Gastrocnemius medialis (tissue), 4 donors: Measurements from ENCODE around the gene ZNF787. TPM values are rescaled to one million over a fixed set of nuclear protein-coding genes. Genes with fewer than 3 reads are reported as not detected.

ENCODE experiments used
- ATAC-seq, 2 donors: fragments of 150-250 bp; one replicate each; pipeline ENCODE4 v1.9.1; 2016
- DNase-seq, 2 donors: peaks; one replicate each; pipeline ENCODE4 v3.0.0-alpha.2; 2019
- H3K27ac ChIP-seq, 4 donors: fragments of 200-600 bp; sonication (generic); 1 replicate in 1 of 4; 2 replicates in 3 of 4; pipeline ENCODE4 v1.5.1; 2016 to 2018; ENCODE audit warnings: mild to moderate bottlenecking in 2 of 4, moderate library complexity in 1 of 4
- H3K27me3 ChIP-seq, 3 donors: fragments of 200-600 bp; sonication (generic) in 2 of 3; 1 replicate in 1 of 3; 2 replicates in 2 of 3; pipeline versions ENCODE4 v1.5.1 to v1.6.0; 2016 to 2019; ENCODE audit warnings: mild to moderate bottlenecking in 1 of 3, moderate library complexity in 1 of 3
- H3K36me3 ChIP-seq, 2 donors: fragments of 200-600 bp; sonication (generic) in 1 of 2; one replicate each; pipeline ENCODE4 v1.5.1; 2017 to 2018
- H3K4me1 ChIP-seq, 2 donors: fragments of 200-600 bp; sonication (generic) in 1 of 2; one replicate each; pipeline ENCODE4 v1.5.1; 2016 to 2017; ENCODE audit warnings: mild to moderate bottlenecking in 2 of 2
- H3K4me3 ChIP-seq, 4 donors: fragments of 200-600 bp; sonication (generic) in 3 of 4; 1 replicate in 1 of 4; 2 replicates in 3 of 4; pipeline ENCODE4 v1.5.1; 2016 to 2019; ENCODE audit warnings: mild to moderate bottlenecking in 2 of 4
- H3K9me3 ChIP-seq, 3 donors: fragments of 200-600 bp; sonication (generic) in 2 of 3; 1 replicate in 1 of 3; 2 replicates in 2 of 3; pipeline ENCODE4 v1.5.1; 2016 to 2019
- CTCF ChIP-seq, 5 experiments: fragments of 450-650 bp in 3 of 5; fragments of 200-600 bp in 2 of 5; sonication (generic) in 2 of 5; IDR thresholded peaks in 4 of 5; conservative IDR thresholded peaks in 1 of 5; 1 replicate in 4 of 5; 2 replicates in 1 of 5; pipeline ENCODE4 v1.5.1; 2016 to 2019; ENCODE audit warnings: antibody characterized with exemption in 5 of 5, mild to moderate bottlenecking in 3 of 5, moderate library complexity in 3 of 5
- POLR2A ChIP-seq, 2 donors: fragments of 450-650 bp; IDR thresholded peaks; one replicate each; pipeline ENCODE4 v1.6.1; 2017; ENCODE audit warnings: antibody characterized with exemption in 2 of 2, mild to moderate bottlenecking in 2 of 2, moderate library complexity in 2 of 2
- in situ Hi-C, 4 donors: fragments of 200-750 bp; cut with MboI; loops; one replicate each; pipeline versions ENCODE4 v1.15.0 to v1.8.0; 2017; ENCODE audit warnings: low sequenced_read_pairs in 4 of 4
- intact Hi-C: fragments of 100-400 bp; cut with DNase I; formaldehyde crosslinking; loops from one replicate; pipeline ENCODE4 v1.15.1; 2023; ENCODE audit warnings: low total_unique reads
- total RNA-seq, 4 donors: library from RNA; depleted of rRNA; stranded (reverse); fragments of >200 nt; gene quantifications; one replicate each; pipeline versions ENCODE4 v1.1.0 to v1.2.3, GENCODE V29; 2016

The ZNF787 gene
- total RNA-seq, 4 donors from 2014 or later = 16.7 to 43.0 (median 26.5) TPM

GRCh38 chr19:56115490-56115889 lies 5.6 kb downstream of the ZNF787 start:
- TF ChIP-seq POLR2A (IDR thresholded peaks at IDR 0.05) = no peak
- no peak for TF ChIP-seq CTCF (IDR thresholded peaks at IDR 0.05 in 4 of 5, conservative IDR thresholded peaks at IDR 0.05 in 1 of 5)
- Histone ChIP-seq H3K27ac (no peak overlapping the region), H3K4me3 (no peak overlapping the region), H3K9me3 (no peaks in the 10 kb centered on the region), H3K36me3 (no peaks in the 10 kb centered on the region), H3K27me3 (no peaks in the 10 kb centered on the region), H3K4me1 (peaks cover 70 to 89% of the 10 kb centered on the region in 2 donors)
- no peak for ATAC-seq
- DNase-seq = no peak
- intact Hi-C loops (no loop called here), in situ Hi-C loops (no loop called here)

GRCh38 chr19:56114778-56115110 lies 6.4 kb downstream of the ZNF787 start:
- Histone ChIP-seq H3K27me3 (no peaks in the 10 kb centered on the region), H3K36me3 (no peaks in the 10 kb centered on the region), H3K4me3 (no peak overlapping the region), H3K9me3 (no peaks in the 10 kb centered on the region), H3K27ac (peak overlapping the region in 3 of 4 donors; percentile 18 to 45 (median 28)), H3K4me1 (peaks cover 74 to 90% of the 10 kb centered on the region in 2 donors)
- in situ Hi-C loops (no loop called here), intact Hi-C loops (no loop called here)
- no peak for ATAC-seq
- TF ChIP-seq CTCF (IDR thresholded peaks at IDR 0.05 in 4 of 5, conservative IDR thresholded peaks at IDR 0.05 in 1 of 5) = no peak
- TF ChIP-seq POLR2A (IDR thresholded peaks at IDR 0.05) = no peak
- no peak for DNase-seq

- TF ChIP-seq POLR2A (IDR thresholded peaks at IDR 0.05) (no peak), CTCF (IDR thresholded peaks at IDR 0.05 in 4 of 5, conservative IDR thresholded peaks at IDR 0.05 in 1 of 5) (no peak)
- DNase-seq = no peak
- Histone ChIP-seq H3K9me3 (no peaks in the 10 kb centered on the region), H3K4me1 (peaks cover 73 to 88% of the 10 kb centered on the region in 2 donors), H3K4me3 (no peak overlapping the region), H3K36me3 (no peaks in the 10 kb centered on the region), H3K27ac (peak overlapping the region in 3 of 4 donors; percentile 18 to 30 (median 28)), H3K27me3 (no peaks in the 10 kb centered on the region)
- intact Hi-C loops (no loop called here), in situ Hi-C loops (no loop called here)
- ATAC-seq = no peak
These were observed 6.9 kb downstream of the ZNF787 start for GRCh38 chr19:56114051-56114777.

- Histone ChIP-seq H3K27ac (peak overlapping the region in 3 of 4 donors; percentile 33 to 76 (median 73)), H3K27me3 (no peaks in the 10 kb centered on the region), H3K36me3 (no peaks in the 10 kb centered on the region), H3K9me3 (no peaks in the 10 kb centered on the region), H3K4me1 (peaks cover 73 to 88% of the 10 kb centered on the region in 2 donors), H3K4me3 (no peak overlapping the region)
- DNase-seq (no peak), ATAC-seq (no peak)
- in situ Hi-C loops = no loop called here
- intact Hi-C loops = no loop called here
- no peak for TF ChIP-seq CTCF (IDR thresholded peaks at IDR 0.05 in 4 of 5, conservative IDR thresholded peaks at IDR 0.05 in 1 of 5)
- TF ChIP-seq POLR2A (IDR thresholded peaks at IDR 0.05) = no peak
These were observed 7.9 kb downstream of the ZNF787 start for GRCh38 chr19:56113074-56113632.
